Heart right ventricle (tissue), 16 donors: ENCODE results near the gene ZNF668. TPM values are rescaled to one million over a fixed set of nuclear protein-coding genes. Genes with fewer than 3 reads are reported as not detected.

ENCODE experiments used
- ATAC-seq, 8 donors: fragments of 200-7000 bp; cut with Tn5 transposase; one replicate each; pipeline ENCODE4 v1.9.1; 2020; ENCODE audit warnings: mild to moderate bottlenecking in 8 of 8, moderate library complexity in 8 of 8, moderate number of reproducible peaks in 1 of 8
- DNase-seq, 2 donors: peaks; one replicate each; pipeline ENCODE4 v3.0.0-alpha.2; 2020
- H3K27ac ChIP-seq, 10 donors: fragments of 200-600 bp; sonication (generic) in 2 of 10; one replicate each; pipeline versions ENCODE4 v1.5.0 to v1.8.0; 2020 to 2022; ENCODE audit warnings: mild to moderate bottlenecking in 3 of 10
- H3K27me3 ChIP-seq, 7 donors: fragments of 200-600 bp; one replicate each; pipeline ENCODE4 v1.8.0; 2021 to 2022; ENCODE audit warnings: mild to moderate bottlenecking in 2 of 7
- H3K36me3 ChIP-seq, 9 donors: fragments of 200-600 bp; sonication (generic) in 1 of 9; one replicate each; pipeline versions ENCODE4 v1.5.0 to v1.8.0; 2020 to 2022; ENCODE audit warnings: mild to moderate bottlenecking in 2 of 9
- H3K4me1 ChIP-seq, 9 donors: fragments of 200-600 bp; sonication (generic) in 1 of 9; one replicate each; pipeline versions ENCODE4 v1.5.0 to v1.8.0; 2020 to 2022; ENCODE audit warnings: mild to moderate bottlenecking in 4 of 9
- H3K4me3 ChIP-seq, 10 donors: fragments of 200-600 bp; sonication (generic) in 2 of 10; one replicate each; pipeline versions ENCODE4 v1.5.0 to v1.8.0; 2020 to 2022; ENCODE audit warnings: mild to moderate bottlenecking in 7 of 10, moderate library complexity in 2 of 10
- H3K9me3 ChIP-seq, 11 donors: fragments of 200-600 bp in 10 of 11; sonication (generic) in 2 of 11; one replicate each; pipeline versions ENCODE4 v1.5.0 to v1.8.0; 2013 to 2022; ENCODE audit warnings: mild to moderate bottlenecking in 2 of 11, control low read depth in 1 of 11, moderate library complexity in 1 of 11
- WGBS, 2 donors: extraction: QIAGEN DNeasy Blood & Tissue Kit; methylation state at CpG; one replicate each; pipeline ENCODE4 v1.1.7; 2013; ENCODE audit warnings: inconsistent platforms in 1 of 2; 5-methylcytosine and 5-hydroxymethylcytosine counted together
- intact Hi-C, 10 donors: fragments of 100-400 bp; cut with DNase I; formaldehyde crosslinking; loops; one replicate each; pipeline versions ENCODE4 v1.11.1 to v1.14.2; 2022
- polyA plus RNA-seq, 2 donors: library from polyadenylated mRNA; stranded (reverse); fragments of 200-250 nt; gene quantifications; one replicate each; pipeline ENCODE4 v1.2.3, GENCODE V29; 2013
- total RNA-seq, 10 donors: library from RNA; stranded (reverse); fragmentation: NEBNext Ultra II Directional in 3 of 10; extraction: Animal tissue kit (Norgen Biotek cat#: 25700) in 3 of 10; gene quantifications; one replicate each; pipeline versions ENCODE4 v1.2.1 to v1.2.4, GENCODE V29; 2021 to 2023
- TF ChIP-seq, protein P1 (sequence below), 9 donors: fragments of 200-600 bp; sonication (generic) in 2 of 9; IDR thresholded peaks; one replicate each; pipeline versions ENCODE4 v1.5.0 to v1.8.0; 2021 to 2022; ENCODE audit warnings: antibody characterized with exemption in 9 of 9, mild to moderate bottlenecking in 5 of 9, moderate library complexity in 1 of 9
- donor health status: Arrhythmogenic right ventricular cardiomyopathy.
- donor health status: ischemic (EF 13 %, LVEDD 7.1; RV severe dilation, severe dysfunction).
- donor health status: healthy with polysubstance abuse.
- donor health status: DM: no; HTN: yes; CAD: no.
- donor health status: DM: no; HTN: no; CAD: no.
- donor health status: ischemic (EF 25% LVEDD 6.9; RV normal size, moderate dysfunction).
- donor health status: ischemic (EF 25% LVEDD 5.7; RV mildly dilated, moderate dysfunction).
- donor health status: healthy.
- donor health status: DM: yes; HTN: yes; CAD: no.
- donor health status: Ischemic cardiomyopathy.
- donor health status: ischemic (EF 35%, LVEDD 5.7; RV mildly dilated, moderate dysfunction).
- donor health status: nonischemic (EF 11% LVEDD 7.7; RV severe dilation, severe dysfunction).
- donor health status: DM: yes; HTN: yes; CAD: no.
- donor health status: PGD.
- donor health status: ischemic (EF 29% LVEDD 5.4; RV normal size, mild dysfunction).
- donor health status: nonischemic (EF 23%, LVEDD 6.1; RV moderate dilation, normal function).

The ZNF668 gene
- total and polyA plus RNA-seq, 12 donors = 3.6 to 8.2 (median 4.9) TPM

DNA sequence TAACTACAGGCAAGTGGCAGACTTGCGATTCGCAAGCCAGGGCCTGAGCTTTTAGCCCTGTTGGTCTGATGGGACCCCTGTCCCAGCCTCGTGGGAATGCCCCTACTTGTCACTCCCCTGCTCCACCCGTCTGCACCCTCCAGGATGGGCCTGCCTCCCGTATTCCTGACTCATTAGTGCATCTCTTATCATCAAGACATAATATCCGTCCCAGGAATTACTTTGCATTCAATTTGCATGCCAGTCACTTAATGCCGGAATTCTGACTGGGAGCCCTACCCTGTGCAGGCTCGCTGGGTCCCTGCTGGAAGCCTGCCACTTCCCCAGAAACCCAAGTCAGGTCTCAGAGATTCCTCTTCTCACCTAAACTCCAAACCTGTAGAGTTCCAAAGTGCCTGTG is 11.4 kb upstream of the ZNF668 start:
- TF ChIP-seq, protein P1, sequence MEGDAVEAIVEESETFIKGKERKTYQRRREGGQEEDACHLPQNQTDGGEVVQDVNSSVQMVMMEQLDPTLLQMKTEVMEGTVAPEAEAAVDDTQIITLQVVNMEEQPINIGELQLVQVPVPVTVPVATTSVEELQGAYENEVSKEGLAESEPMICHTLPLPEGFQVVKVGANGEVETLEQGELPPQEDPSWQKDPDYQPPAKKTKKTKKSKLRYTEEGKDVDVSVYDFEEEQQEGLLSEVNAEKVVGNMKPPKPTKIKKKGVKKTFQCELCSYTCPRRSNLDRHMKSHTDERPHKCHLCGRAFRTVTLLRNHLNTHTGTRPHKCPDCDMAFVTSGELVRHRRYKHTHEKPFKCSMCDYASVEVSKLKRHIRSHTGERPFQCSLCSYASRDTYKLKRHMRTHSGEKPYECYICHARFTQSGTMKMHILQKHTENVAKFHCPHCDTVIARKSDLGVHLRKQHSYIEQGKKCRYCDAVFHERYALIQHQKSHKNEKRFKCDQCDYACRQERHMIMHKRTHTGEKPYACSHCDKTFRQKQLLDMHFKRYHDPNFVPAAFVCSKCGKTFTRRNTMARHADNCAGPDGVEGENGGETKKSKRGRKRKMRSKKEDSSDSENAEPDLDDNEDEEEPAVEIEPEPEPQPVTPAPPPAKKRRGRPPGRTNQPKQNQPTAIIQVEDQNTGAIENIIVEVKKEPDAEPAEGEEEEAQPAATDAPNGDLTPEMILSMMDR (IDR thresholded peaks at IDR 0.05) = no peak
- DNase-seq (no peak), ATAC-seq (no peak)
- Histone ChIP-seq H3K36me3 (peaks cover 0 to 100% (median 17%) of the 10 kb centered on the region in 9 donors), H3K27me3 (no peaks in the 10 kb centered on the region), H3K9me3 (no peaks in the 10 kb centered on the region), H3K4me1 (peaks cover 0 to 16% (median 6%) of the 10 kb centered on the region in 9 donors), H3K27ac (no peak overlapping the region), H3K4me3 (no peak overlapping the region)
- intact Hi-C loops = loop anchor here in 2 of 10 donors (5.0 to 10.0 kb wide), 2 partner anchors 38 to 101 kb away; partner anchors contain the start of gene HSD3B7 (in 1 of the 2)
- 76 to 79% methylated on average over 8 of the region's 8 CpGs for WGBS, 2 donors

- ATAC-seq (peak in 2 of 8 donors; percentile 16 to 22), DNase-seq (no peak)
- intact Hi-C loops = loop anchor here in 2 of 10 donors (5.0 to 10.0 kb wide), 2 partner anchors 37 to 100 kb away; partner anchors contain the start of gene HSD3B7 (in 1 of the 2)
- Histone ChIP-seq H3K9me3 (no peaks in the 10 kb centered on the region), H3K4me1 (peaks cover 0 to 16% (median 6%) of the 10 kb centered on the region in 9 donors), H3K36me3 (peaks cover 0 to 100% (median 22%) of the 10 kb centered on the region in 9 donors), H3K27ac (no peak overlapping the region), H3K27me3 (no peaks in the 10 kb centered on the region), H3K4me3 (no peak overlapping the region)
- WGBS, 2 donors = 90% methylated on average over 16 of the region's 16 CpGs
- TF ChIP-seq, protein P1 (IDR thresholded peaks at IDR 0.05) = no peak
Observed at GRCh38 chr16:31084584-31085302, 10.7 kb upstream of the ZNF668 start.

DNA sequence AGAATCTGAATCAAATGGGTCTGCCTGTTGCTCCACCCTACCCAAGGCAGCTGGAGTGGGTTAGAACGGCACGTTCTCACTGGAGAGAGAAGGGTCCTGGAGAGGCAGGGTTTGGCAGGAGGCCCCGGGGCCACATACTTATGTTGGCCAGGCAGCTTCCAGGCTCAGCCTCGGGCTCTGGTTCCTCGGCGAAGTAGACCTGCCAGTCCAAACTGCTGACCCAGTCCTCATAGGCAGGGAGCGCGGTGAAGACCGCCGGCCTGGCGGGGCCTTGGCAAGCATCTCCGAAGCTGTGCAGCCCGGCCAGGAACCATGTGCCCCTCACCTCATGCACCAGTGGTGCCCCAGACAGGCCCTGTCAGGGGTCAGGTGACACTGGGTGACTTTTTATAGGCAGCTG is 9.9 kb upstream of the ZNF668 start:
- Histone ChIP-seq H3K4me1 (peaks cover 0 to 16% (median 6%) of the 10 kb centered on the region in 9 donors), H3K36me3 (peaks cover 0 to 100% (median 29%) of the 10 kb centered on the region in 9 donors), H3K9me3 (no peaks in the 10 kb centered on the region), H3K4me3 (no peak overlapping the region), H3K27ac (no peak overlapping the region), H3K27me3 (no peaks in the 10 kb centered on the region)
- WGBS, 2 donors = 83 to 91% methylated on average over 13 of the region's 13 CpGs
- DNase-seq = no peak
- TF ChIP-seq, protein P1 (IDR thresholded peaks at IDR 0.05) = no peak
- intact Hi-C loops = loop anchor here in 1 of 10 donors (10.0 kb wide), 1 partner anchor 99 kb away; the partner anchor contains the start of gene HSD3B7
- ATAC-seq = no peak

- peaks cover 0 to 100% (median 34%) of the 10 kb centered on the region in 9 donors for H3K36me3 ChIP-seq
- no peak overlapping the region for H3K4me3 ChIP-seq
- no peak for ATAC-seq
Observed at GRCh38 chr16:31083556-31083955, 9.5 kb upstream of the ZNF668 start.

More at GRCh38 chr16:31083556-31083955, 9.5 kb upstream of the ZNF668 start:
- Histone ChIP-seq H3K27me3 (no peaks in the 10 kb centered on the region), H3K4me1 (peaks cover 0 to 16% (median 6%) of the 10 kb centered on the region in 9 donors), H3K9me3 (no peaks in the 10 kb centered on the region), H3K27ac (no peak overlapping the region)
- TF ChIP-seq, protein P1 (IDR thresholded peaks at IDR 0.05) = no peak
- intact Hi-C loops = loop anchor here in 1 of 10 donors (10.0 kb wide), 1 partner anchor 99 kb away; the partner anchor contains the start of gene HSD3B7
- DNase-seq = no peak
- 57 to 73% methylated on average over 5 of the region's 5 CpGs for WGBS, 2 donors
